ENCODE results near the gene SCFD1. TPM values are rescaled to one million over a fixed set of nuclear protein-coding genes. Genes with fewer than 3 reads are reported as not detected.
"Not testable (repeated sequence)": the region's sequence is repeated elsewhere in the genome, so short reads cannot be mapped to it uniquely, and the experiment has no call there.

The SCFD1 gene
- polyA plus RNA-seq, 12 donors, result 55.0 to 99.1 (median 72.2) TPM; not detected in 1

DNA sequence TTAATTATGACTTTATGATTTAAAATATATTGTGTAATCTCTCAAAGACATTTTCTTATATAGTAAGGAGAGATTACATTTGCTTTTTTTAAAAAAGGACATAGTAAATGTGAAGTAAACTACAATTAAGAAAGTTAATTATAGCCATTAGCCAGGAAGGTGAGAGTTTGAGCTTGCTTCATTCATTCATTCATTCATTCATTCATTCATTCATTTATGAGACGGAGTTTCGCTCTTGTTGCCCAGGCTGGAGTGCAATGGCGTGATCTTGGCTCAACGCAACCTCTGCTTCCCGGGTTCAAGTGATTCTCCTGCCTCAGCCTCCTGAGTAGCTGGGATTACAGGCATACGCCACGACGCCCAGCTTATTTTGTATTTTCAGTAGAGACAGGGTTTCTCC lies 17.4 kb upstream of the SCFD1 start:
- not testable (repeated sequence) for DNase-seq

- no peak for DNase-seq
Measured at GRCh38 chr14:30607156-30607780, 14.9 kb upstream of the SCFD1 start.

GRCh38 chr14:30608533-30609006 lies 13.5 kb upstream of the SCFD1 start:
- DNase-seq, result no peak

- peak; percentile 49 for DNase-seq
Measured at GRCh38 chr14:30610787-30611343, 11.3 kb upstream of the SCFD1 start.

DNA sequence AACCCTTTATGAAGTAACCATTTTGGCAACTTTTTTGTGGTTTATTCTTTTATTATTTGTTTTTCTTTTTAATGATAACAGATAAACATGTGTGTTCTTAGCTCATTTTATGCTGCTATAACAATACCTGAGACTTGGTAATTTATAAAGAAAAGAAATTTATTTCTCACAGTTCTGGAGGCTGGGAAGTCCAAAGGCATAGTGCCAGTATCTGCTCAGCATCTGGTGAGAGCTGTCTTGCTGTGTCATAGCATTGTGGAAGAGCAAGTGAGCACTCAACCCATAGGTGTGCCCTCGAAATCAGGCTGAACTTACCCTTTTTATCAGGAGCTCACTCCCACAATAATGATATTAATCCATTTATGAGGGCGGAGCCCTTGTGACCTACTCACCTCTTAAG lies 8.0 kb upstream of the SCFD1 start:
- no peak for DNase-seq

GRCh38 chr14:30620178-30620577 lies 1.9 kb upstream of the SCFD1 start:
- DNase-seq, result no peak

- DNase-seq, result no peak
Measured at GRCh38 chr14:30621354-30621939, 672 bp upstream of the SCFD1 start.

DNA sequence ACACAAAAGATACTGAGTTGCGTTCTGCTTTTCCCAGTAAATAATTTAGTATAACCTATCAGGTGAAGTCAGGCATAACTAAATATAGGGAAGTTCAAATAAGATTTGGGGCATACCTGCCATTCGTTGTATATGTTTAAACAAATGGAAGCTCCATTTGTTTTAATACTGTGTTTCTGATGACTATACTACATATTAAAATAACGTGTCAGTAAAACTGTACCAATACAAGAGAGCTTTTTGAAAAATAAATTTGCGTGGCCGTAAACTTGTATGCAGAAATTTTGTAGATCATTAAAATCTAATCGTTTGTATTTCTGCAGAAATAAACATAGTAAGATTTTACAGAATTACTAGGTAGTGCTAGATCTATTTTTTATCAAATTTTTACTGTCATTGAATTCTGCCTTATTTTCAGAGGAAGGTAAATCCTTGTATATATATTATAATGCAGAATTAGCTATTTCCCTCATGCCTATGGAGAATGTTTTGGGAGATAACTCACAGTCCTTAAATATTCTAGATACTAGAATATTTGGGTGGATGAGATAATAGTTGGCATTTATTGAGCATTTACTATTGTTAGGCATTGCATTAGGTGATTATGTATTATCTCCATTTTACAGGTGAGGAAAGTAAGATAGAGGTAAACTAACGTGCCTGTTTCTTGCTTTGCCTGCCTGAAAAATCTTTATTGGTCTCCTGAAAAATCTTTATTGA lies 1.5 kb downstream of the SCFD1 start:
- DNase-seq, result no peak

DNA sequence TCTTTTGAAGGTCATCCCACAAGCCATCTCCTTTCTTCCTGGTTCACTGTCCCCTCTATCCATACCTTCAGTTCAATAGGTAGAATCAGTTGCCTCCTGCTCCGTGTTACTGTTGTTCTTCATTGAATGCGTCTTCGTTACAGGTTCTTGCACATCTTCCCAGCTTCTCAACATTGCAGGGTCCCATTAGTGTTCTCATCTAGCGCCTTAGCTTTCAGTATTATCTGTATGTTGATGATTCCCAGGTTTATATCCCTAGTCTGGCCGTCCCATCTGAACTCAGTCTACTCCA lies 2.0 kb downstream of the SCFD1 start:
- DNase-seq, result no peak

DNA sequence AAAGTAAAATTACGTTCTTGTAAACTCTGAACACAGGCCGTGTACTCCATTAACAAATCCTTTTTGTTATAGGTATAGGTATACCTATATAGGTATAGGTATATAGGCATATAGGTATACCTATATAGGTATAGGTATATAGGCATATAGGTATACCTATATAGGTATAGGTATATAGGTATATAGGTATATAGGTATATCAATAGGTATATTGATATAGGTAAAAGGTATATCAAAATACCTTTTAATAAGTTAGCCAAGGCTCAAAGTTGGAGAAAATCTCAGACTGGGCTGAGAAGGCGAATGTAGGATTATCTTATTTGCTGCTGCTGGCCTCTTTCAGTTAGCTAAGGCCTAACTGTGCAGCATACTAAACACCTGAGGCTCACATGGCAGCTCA lies 3.4 kb downstream of the SCFD1 start:
- no peak for DNase-seq

GRCh38 chr14:30629432-30629831 lies 7.3 kb downstream of the SCFD1 start:
- DNase-seq, result not testable (repeated sequence)

- no peak for DNase-seq
Measured at GRCh38 chr14:30630248-30630647, 8.1 kb downstream of the SCFD1 start.

DNA sequence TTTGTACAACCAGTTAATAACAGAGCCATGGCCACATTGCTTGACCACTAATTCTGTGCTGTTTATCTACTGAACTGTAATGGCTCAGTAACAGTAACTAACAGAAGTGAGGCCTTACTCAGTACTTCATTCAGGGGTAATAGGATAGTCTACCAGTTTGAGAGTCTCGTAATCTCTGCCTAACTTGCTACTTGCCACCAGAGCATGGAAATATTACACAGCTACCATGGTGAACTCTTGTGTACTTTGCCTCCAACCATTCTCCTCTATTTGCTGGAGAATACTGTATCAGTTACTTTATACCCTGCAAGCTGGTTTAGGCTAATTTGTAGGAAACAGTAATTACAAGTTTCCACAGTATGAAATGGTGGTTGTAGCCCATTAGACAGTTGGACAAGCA lies 10.6 kb downstream of the SCFD1 start:
- DNase-seq, result no peak

GRCh38 chr14:30638926-30639325 lies 16.8 kb downstream of the SCFD1 start:
- DNase-seq, result no peak

- no peak for DNase-seq
Measured at GRCh38 chr14:30641207-30641606, 19.1 kb downstream of the SCFD1 start.

DNA sequence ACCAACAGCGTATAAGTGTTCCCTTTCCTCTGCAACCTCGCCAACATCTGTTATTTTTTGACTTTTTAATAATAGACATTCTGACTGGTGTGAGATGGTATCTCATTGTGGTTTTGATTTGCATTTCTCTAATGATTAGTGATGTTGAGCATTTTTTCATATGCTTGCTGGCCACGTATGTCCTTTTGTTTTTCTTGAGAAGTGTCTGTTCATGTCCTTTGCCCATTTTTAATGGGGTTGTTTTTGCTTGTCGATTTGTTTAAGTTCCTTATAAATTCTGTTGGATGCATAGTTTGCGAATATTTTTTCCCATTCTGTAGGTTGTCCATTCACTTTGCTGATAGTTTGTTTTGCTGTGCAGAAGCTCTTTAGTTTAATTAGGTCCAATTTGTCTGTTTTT lies 22.3 kb downstream of the SCFD1 start:
- not testable (repeated sequence) for DNase-seq

DNA sequence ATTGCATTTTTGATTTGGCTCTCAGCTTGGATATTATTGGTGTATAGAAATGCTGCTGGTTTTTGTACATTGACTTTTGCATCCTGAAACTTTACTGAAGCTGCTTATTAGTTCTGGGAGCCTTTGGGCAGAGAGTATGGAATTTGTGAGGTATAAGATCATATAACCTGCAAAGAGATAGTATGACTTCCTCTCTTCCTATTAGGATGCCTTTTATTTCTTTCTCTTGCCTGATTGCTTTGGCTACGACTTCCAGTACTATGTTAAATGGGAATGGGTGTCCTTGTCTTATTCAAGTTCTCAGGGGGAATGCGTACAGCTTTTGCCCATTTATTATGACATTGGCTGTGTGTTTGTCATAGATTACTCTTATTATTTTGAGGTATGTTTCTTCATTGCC lies 23.5 kb downstream of the SCFD1 start:
- DNase-seq, result no peak

DNA sequence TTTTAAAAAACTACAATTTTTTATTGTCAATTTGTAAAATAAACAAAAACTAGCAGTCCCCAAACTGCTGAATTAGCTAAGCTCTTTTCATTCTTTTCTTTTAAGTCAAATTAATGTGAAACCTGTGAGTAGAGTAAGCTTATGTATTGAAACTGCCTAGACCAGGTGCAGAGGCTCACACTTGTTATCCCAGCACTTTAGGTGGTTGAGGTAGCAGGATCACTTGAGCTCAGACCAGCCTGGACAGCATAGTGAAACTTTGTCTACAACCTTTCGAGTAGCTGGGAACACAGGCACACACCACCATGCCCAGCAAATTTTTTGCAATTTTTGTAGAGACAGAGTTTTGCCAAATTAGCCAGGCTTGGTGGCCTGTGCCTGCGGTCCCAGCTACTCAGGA lies 26.4 kb downstream of the SCFD1 start:
- DNase-seq, result no peak

GRCh38 chr14:30651937-30652336 lies 29.8 kb downstream of the SCFD1 start:
- DNase-seq, result no peak

GRCh38 chr14:30655124-30655523 lies 33.0 kb downstream of the SCFD1 start:
- DNase-seq, result no peak

DNA sequence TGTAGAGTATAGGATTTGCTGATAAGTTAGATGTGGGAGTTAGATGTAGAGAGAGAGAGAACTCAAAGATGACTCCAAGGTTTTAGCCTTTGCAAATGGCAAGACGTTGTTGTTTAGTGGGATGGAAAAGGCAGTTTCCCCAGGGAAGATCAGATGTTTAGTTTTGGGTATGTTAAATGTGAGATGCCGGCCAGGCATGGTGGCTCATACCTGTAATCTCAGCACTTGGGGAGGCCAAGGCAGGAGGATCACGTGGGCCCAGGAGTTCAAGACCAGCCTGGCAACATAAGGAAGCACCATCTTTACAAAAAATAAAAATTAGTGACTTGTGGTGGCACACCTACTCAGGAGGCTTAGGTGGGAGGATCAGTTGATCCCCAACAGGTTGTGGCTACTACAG lies 33.5 kb downstream of the SCFD1 start:
- no peak for DNase-seq

- DNase-seq, result peak; percentile 22
Measured at GRCh38 chr14:30656190-30656632, 34.1 kb downstream of the SCFD1 start.

- DNase-seq, result no peak
Measured at GRCh38 chr14:30657050-30657449, 34.9 kb downstream of the SCFD1 start.

Data from muscle of arm (tissue), 12 donors.